HepG2 (cell line): ENCODE data around the gene ZNF3. TPM values are rescaled to one million over a fixed set of nuclear protein-coding genes. Genes with fewer than 3 reads are reported as not detected.

ENCODE experiments used
- AKAP8 ChIP-seq: sonication (generic); formaldehyde crosslinking; IDR thresholded peaks from 2 replicates; pipeline ENCODE4 v1.5.1; 2020; ENCODE audit warnings: mild to moderate bottlenecking, missing genetic modification reagents
- BRCA1 ChIP-seq: sonication (generic); formaldehyde crosslinking; IDR thresholded peaks from 2 replicates; pipeline ENCODE4 v1.4.0; 2020; ENCODE audit warnings: missing genetic modification reagents
- HMG20A ChIP-seq: IDR thresholded peaks from 2 replicates; pipeline ENCODE4 v1.6.1; 2016; ENCODE audit warnings: borderline replicate concordance
- HMG20B ChIP-seq: conservative IDR thresholded peaks from 2 replicates; pipeline ENCODE4 v1.6.1; 2016; ENCODE audit warnings: missing genetic modification reagents, missing compliant biosample characterization
- MEF2D ChIP-seq: sonication (generic); formaldehyde crosslinking; IDR thresholded peaks from 2 replicates; pipeline ENCODE4 v1.5.1; 2020; ENCODE audit warnings: mild to moderate bottlenecking, missing genetic modification reagents
- MIER3 ChIP-seq: IDR thresholded peaks from 2 replicates; pipeline ENCODE4 v1.6.1; 2016; ENCODE audit warnings: missing compliant biosample characterization, borderline replicate concordance
- MTF2 ChIP-seq: sonication (generic); formaldehyde crosslinking; IDR thresholded peaks from 2 replicates; pipeline ENCODE4 v1.5.0; 2020; ENCODE audit warnings: missing genetic modification reagents, borderline replicate concordance
- MXI1 ChIP-seq: IDR thresholded peaks from 3 replicates; pipeline ENCODE4 v1.6.1; 2012; ENCODE audit warnings: low read depth, low read length, inconsistent platforms, borderline replicate concordance
- SP1 ChIP-seq, 2 experiments: fragments of 450-650 bp in 1 of 2; sonication (generic) in 1 of 2; formaldehyde crosslinking in 1 of 2; IDR thresholded peaks; 2 replicates each; pipeline versions ENCODE4 v1.4.0 to v1.6.1; 2016 to 2020; ENCODE audit warnings: missing genetic modification reagents in 1 of 2
- SP4 ChIP-seq: sonication (generic); formaldehyde crosslinking; IDR thresholded peaks from 2 replicates; pipeline ENCODE4 v1.8.1; 2023; ENCODE audit warnings: mild to moderate bottlenecking, missing genetic modification reagents
- TCF12 ChIP-seq, 2 experiments: fragments of 450-650 bp in 1 of 2; sonication (generic) in 1 of 2; formaldehyde crosslinking in 1 of 2; IDR thresholded peaks; 2 replicates each; pipeline versions ENCODE4 v1.6.1 to v1.8.0; 2017 to 2022; ENCODE audit warnings: antibody characterized with exemption in 1 of 2, mild to moderate bottlenecking in 1 of 2, missing genetic modification reagents in 1 of 2, moderate library complexity in 1 of 2
- TEAD2 ChIP-seq: sonication (generic); formaldehyde crosslinking; IDR thresholded peaks from 2 replicates; pipeline ENCODE4 v1.9.0; 2021; ENCODE audit warnings: missing genetic modification reagents
- TP53 ChIP-seq: sonication (generic); formaldehyde crosslinking; conservative IDR thresholded peaks from 2 replicates; pipeline ENCODE4 v1.4.0; 2020; ENCODE audit warnings: missing genetic modification reagents
- ZBTB1 ChIP-seq: sonication (generic); formaldehyde crosslinking; IDR thresholded peaks from 2 replicates; pipeline ENCODE4 v1.4.0; 2020; ENCODE audit warnings: missing genetic modification reagents, borderline replicate concordance
- ZNF550 ChIP-seq: sonication (generic); formaldehyde crosslinking; IDR thresholded peaks from 2 replicates; pipeline ENCODE4 v1.4.0; 2020; ENCODE audit warnings: mild to moderate bottlenecking, missing genetic modification reagents, borderline replicate concordance
- ZNF619 ChIP-seq: sonication (generic); formaldehyde crosslinking; IDR thresholded peaks from 2 replicates; pipeline ENCODE4 v1.4.0; 2020; ENCODE audit warnings: mild to moderate bottlenecking, missing genetic modification reagents
- ZNF678 ChIP-seq: sonication (generic); formaldehyde crosslinking; IDR thresholded peaks from 2 replicates; pipeline ENCODE4 v1.4.0; 2020; ENCODE audit warnings: mild to moderate bottlenecking, missing genetic modification reagents
- ZNF775 ChIP-seq: sonication (generic); formaldehyde crosslinking; IDR thresholded peaks from 2 replicates; pipeline ENCODE4 v1.4.0; 2020; ENCODE audit warnings: missing genetic modification reagents, mild to moderate bottlenecking, moderate library complexity, borderline replicate concordance
- polyA plus RNA-seq, 8 experiments: library from polyadenylated mRNA; depleted of rRNA in 3 of 8; stranded (reverse) in 7 of 8; unstranded in 1 of 8; fragments of >200 nt; fragmentation: Illumina TruSeq in 4 of 8; extraction: Trizol in 4 of 8; gene quantifications; 2 replicates each; pipeline versions ENCODE4 v1.2.1 to v1.2.3, GENCODE V29; 2011 to 2016; ENCODE audit warnings: low read depth in 4 of 8, missing spikeins in 1 of 8, mixed read lengths in 1 of 8; ENCODE audit not compliant: insufficient read depth in 1 of 8
- total RNA-seq, 5 experiments: library from RNA; depleted of rRNA; stranded (reverse); fragments of >200 nt; fragmentation: Illumina TruSeq; extraction: Trizol; gene quantifications; 2 replicates each; pipeline ENCODE4 v1.2.3, GENCODE V29; 2016; ENCODE audit warnings: low read depth in 1 of 5
- TF ChIP-seq, protein P1 (sequence below), 2 experiments: IDR thresholded peaks; 2 replicates each; pipeline ENCODE4 v1.6.1; 2011 to 2012; ENCODE audit warnings: low read length in 2 of 2, borderline replicate concordance in 1 of 2, low read depth in 1 of 2, mild to moderate bottlenecking in 1 of 2, moderate library complexity in 1 of 2
- TF ChIP-seq, protein P2 (sequence below): sonication (generic); formaldehyde crosslinking; IDR thresholded peaks from 2 replicates; pipeline ENCODE4 v1.5.1; 2020; ENCODE audit warnings: missing genetic modification reagents, mild to moderate bottlenecking, borderline replicate concordance
- TF ChIP-seq, protein P3 (sequence below): sonication (generic); formaldehyde crosslinking; IDR thresholded peaks from 2 replicates; pipeline ENCODE4 v1.8.0; 2022; ENCODE audit warnings: mild to moderate bottlenecking, missing genetic modification reagents
- TF ChIP-seq, protein P4 (sequence below): sonication (generic); formaldehyde crosslinking; conservative IDR thresholded peaks from 2 replicates; pipeline ENCODE4 v1.4.0; 2020; ENCODE audit warnings: missing genetic modification reagents

Gene ZNF3
- total and polyA plus RNA-seq, 2 of the 13 experiments (the other 11 are each of a cell fraction or from before 2014, with no cell fraction given) = 33.7 to 56.9 TPM

DNA sequence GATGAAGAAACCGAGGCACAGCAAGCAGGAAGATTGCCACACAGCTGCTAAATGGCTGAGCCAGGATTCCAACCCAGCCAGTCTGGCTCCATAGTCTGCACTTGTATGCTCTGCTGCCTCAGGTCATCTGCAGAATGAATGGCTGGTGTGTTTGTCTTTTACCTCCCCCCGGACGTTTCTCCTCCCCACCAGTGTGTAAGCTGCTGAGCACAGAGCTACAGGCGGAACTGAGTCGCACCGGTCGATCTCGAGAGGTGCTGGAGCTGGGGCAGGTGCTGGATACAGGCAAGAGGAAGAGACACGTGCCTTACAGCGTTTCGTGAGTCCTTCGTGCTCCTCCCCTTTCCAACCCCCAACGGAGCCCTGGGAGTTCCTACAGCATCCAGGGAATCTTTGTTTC, 40.5 kb upstream of the ZNF3 start (continued):
- TF ChIP-seq, protein P1, sequence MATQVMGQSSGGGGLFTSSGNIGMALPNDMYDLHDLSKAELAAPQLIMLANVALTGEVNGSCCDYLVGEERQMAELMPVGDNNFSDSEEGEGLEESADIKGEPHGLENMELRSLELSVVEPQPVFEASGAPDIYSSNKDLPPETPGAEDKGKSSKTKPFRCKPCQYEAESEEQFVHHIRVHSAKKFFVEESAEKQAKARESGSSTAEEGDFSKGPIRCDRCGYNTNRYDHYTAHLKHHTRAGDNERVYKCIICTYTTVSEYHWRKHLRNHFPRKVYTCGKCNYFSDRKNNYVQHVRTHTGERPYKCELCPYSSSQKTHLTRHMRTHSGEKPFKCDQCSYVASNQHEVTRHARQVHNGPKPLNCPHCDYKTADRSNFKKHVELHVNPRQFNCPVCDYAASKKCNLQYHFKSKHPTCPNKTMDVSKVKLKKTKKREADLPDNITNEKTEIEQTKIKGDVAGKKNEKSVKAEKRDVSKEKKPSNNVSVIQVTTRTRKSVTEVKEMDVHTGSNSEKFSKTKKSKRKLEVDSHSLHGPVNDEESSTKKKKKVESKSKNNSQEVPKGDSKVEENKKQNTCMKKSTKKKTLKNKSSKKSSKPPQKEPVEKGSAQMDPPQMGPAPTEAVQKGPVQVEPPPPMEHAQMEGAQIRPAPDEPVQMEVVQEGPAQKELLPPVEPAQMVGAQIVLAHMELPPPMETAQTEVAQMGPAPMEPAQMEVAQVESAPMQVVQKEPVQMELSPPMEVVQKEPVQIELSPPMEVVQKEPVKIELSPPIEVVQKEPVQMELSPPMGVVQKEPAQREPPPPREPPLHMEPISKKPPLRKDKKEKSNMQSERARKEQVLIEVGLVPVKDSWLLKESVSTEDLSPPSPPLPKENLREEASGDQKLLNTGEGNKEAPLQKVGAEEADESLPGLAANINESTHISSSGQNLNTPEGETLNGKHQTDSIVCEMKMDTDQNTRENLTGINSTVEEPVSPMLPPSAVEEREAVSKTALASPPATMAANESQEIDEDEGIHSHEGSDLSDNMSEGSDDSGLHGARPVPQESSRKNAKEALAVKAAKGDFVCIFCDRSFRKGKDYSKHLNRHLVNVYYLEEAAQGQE (IDR thresholded peaks at IDR 0.05; ENCODE audit: borderline replicate concordance in 1 of 2, low read depth in 1 of 2, low read length in 2 of 2) = no peak
- TF ChIP-seq ZNF775 = no peak
- TF ChIP-seq BRCA1 (CRISPR knock-in tag) = no peak
- TF ChIP-seq MEF2D (CRISPR knock-in tag) = no peak
- TF ChIP-seq, protein P2, sequence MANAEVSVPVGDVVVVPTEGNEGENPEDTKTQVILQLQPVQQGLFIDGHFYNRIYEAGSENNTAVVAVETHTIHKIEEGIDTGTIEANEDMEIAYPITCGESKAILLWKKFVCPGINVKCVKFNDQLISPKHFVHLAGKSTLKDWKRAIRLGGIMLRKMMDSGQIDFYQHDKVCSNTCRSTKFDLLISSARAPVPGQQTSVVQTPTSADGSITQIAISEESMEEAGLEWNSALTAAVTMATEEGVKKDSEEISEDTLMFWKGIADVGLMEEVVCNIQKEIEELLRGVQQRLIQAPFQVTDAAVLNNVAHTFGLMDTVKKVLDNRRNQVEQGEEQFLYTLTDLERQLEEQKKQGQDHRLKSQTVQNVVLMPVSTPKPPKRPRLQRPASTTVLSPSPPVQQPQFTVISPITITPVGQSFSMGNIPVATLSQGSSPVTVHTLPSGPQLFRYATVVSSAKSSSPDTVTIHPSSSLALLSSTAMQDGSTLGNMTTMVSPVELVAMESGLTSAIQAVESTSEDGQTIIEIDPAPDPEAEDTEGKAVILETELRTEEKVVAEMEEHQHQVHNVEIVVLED (CRISPR knock-in tag) = no peak
- TF ChIP-seq MXI1 = peak; percentile 53; the same call in 1 of the 3 replicates
- no peak for TF ChIP-seq TP53 (CRISPR knock-in tag)
- no peak; the same call in 1 of the 2 replicates for TF ChIP-seq HMG20A (CRISPR knock-in tag)
- no peak for TF ChIP-seq TCF12 (IDR thresholded peaks at IDR 0.05)
- no peak for TF ChIP-seq TCF12 (CRISPR knock-in tag; IDR thresholded peaks at IDR 0.05)
- peak; percentile 61; the same call in 1 of the 2 replicates for TF ChIP-seq AKAP8
- no peak for TF ChIP-seq ZNF619 (CRISPR knock-in tag)
- no peak for TF ChIP-seq SP1 (IDR thresholded peaks at IDR 0.05)
- TF ChIP-seq SP1 (CRISPR knock-in tag; IDR thresholded peaks at IDR 0.05) = no peak
- TF ChIP-seq SP4 (CRISPR knock-in tag) = no peak
- no peak for TF ChIP-seq ZBTB1 (CRISPR knock-in tag)
- no peak for TF ChIP-seq MTF2 (CRISPR knock-in tag)
- TF ChIP-seq, protein P3, sequence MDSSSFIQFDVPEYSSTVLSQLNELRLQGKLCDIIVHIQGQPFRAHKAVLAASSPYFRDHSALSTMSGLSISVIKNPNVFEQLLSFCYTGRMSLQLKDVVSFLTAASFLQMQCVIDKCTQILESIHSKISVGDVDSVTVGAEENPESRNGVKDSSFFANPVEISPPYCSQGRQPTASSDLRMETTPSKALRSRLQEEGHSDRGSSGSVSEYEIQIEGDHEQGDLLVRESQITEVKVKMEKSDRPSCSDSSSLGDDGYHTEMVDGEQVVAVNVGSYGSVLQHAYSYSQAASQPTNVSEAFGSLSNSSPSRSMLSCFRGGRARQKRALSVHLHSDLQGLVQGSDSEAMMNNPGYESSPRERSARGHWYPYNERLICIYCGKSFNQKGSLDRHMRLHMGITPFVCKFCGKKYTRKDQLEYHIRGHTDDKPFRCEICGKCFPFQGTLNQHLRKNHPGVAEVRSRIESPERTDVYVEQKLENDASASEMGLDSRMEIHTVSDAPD (CRISPR knock-in tag) = no peak; the same call in 1 of the 2 replicates
- no peak for TF ChIP-seq HMG20B
- TF ChIP-seq ZNF678 (CRISPR knock-in tag) = no peak
- no peak for TF ChIP-seq MIER3 (CRISPR knock-in tag)
- TF ChIP-seq, protein P4, sequence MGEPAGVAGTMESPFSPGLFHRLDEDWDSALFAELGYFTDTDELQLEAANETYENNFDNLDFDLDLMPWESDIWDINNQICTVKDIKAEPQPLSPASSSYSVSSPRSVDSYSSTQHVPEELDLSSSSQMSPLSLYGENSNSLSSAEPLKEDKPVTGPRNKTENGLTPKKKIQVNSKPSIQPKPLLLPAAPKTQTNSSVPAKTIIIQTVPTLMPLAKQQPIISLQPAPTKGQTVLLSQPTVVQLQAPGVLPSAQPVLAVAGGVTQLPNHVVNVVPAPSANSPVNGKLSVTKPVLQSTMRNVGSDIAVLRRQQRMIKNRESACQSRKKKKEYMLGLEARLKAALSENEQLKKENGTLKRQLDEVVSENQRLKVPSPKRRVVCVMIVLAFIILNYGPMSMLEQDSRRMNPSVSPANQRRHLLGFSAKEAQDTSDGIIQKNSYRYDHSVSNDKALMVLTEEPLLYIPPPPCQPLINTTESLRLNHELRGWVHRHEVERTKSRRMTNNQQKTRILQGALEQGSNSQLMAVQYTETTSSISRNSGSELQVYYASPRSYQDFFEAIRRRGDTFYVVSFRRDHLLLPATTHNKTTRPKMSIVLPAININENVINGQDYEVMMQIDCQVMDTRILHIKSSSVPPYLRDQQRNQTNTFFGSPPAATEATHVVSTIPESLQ (CRISPR knock-in tag) = no peak
- TF ChIP-seq ZNF550 (CRISPR knock-in tag) = no peak
- TF ChIP-seq TEAD2 (CRISPR knock-in tag) = no peak
